ENCODE measurements around the gene CPT1B.
"Not testable (repeated sequence)": the region's sequence is repeated elsewhere in the genome, so short reads cannot be mapped to it uniquely, and the experiment has no call there.

DNA sequence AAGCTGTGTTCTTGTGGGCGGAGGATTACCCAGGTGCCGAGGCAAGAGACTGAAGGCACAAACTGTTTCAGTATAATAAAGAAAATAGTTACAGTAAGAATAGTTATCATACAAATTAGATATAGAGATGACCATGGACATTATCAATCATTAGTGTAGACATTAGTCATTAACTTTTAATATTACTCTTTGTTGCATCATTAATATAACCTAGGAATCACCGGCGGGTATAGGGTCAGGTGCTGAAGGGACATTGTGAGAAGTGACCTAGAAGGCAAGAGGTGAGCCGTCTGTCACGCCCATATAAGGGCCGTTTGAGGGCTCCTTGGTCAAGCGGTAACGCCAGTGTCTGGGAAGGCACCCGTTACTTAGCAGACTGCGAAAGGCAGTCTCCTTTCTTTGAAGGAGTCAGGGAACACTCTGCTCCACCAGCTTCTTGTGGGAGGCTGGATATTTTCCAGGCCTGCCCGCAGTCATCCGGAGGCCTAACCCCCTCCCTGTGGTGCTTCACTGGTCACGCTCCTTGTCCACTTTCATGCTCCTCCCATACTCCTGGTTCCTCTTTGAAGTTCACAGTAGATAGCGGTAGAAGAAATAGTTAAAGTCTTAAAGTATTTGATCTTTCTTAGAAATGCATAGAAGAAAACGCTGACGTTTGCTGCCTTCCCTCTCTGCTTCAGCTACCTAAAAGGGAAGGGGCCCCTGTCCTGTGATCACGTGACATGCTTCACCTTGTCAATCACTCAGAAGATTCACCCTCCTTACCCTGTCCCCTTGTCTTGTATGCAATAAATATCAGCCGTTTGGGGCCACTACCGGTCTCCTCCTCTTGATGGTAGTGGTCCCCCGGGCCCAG is 44.1 kb downstream of the CPT1B start:
- TF ChIP-seq, protein P1, sequence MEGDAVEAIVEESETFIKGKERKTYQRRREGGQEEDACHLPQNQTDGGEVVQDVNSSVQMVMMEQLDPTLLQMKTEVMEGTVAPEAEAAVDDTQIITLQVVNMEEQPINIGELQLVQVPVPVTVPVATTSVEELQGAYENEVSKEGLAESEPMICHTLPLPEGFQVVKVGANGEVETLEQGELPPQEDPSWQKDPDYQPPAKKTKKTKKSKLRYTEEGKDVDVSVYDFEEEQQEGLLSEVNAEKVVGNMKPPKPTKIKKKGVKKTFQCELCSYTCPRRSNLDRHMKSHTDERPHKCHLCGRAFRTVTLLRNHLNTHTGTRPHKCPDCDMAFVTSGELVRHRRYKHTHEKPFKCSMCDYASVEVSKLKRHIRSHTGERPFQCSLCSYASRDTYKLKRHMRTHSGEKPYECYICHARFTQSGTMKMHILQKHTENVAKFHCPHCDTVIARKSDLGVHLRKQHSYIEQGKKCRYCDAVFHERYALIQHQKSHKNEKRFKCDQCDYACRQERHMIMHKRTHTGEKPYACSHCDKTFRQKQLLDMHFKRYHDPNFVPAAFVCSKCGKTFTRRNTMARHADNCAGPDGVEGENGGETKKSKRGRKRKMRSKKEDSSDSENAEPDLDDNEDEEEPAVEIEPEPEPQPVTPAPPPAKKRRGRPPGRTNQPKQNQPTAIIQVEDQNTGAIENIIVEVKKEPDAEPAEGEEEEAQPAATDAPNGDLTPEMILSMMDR (IDR thresholded peaks at IDR 0.05) = not testable (repeated sequence)
- TF ChIP-seq POLR2A (IDR thresholded peaks at IDR 0.05) = peak; percentile 36

All from right lobe of liver (tissue), 4 donors.